ENCODE data around the gene TEAD4. TPM values are rescaled to one million over a fixed set of nuclear protein-coding genes. Genes with fewer than 3 reads are reported as not detected.

The TEAD4 gene
- total and polyA plus RNA-seq, 2 donors (not counting 1 experiment from before 2014, with no cell fraction given), result not detected

- H3K9ac ChIP-seq (ENCODE audit: low read length), result no peak overlapping the region
- TF ChIP-seq EZH2 (IDR thresholded peaks at IDR 0.05; ENCODE audit: borderline replicate concordance, insufficient read depth, low read depth, low read length, poor library complexity, severe bottlenecking) (no peak), CTCF (IDR thresholded peaks at IDR 0.05) (no peak)
- H3K9me3 ChIP-seq (ENCODE audit: control extremely low read depth in 1 of 3, control insufficient read depth in 2 of 3, insufficient read depth in 1 of 3, low read length in 2 of 3), result no peaks in the 10 kb centered on the region
- H3K4me1 Mint-ChIP-seq, result peaks cover 11% of the 10 kb centered on the region
- no peak overlapping the region for H2AFZ ChIP-seq (ENCODE audit: insufficient read depth, low read depth, low read length, poor library complexity, severe bottlenecking)
- intact Hi-C loops (cut with micrococcal nuclease), result no loop called here
- H3K4me1 ChIP-seq (ENCODE audit: control insufficient read depth in 2 of 2, insufficient read depth in 2 of 2, low read length in 2 of 2), result peaks cover 9 to 10% of the 10 kb centered on the region in 2 donors
- ATAC-seq (ENCODE audit: low read depth) (no peak), DNase-seq (no peak)
- no peak overlapping the region for H3K27ac Mint-ChIP-seq
- no peak overlapping the region for H3K27ac ChIP-seq (ENCODE audit: low read length in 2 of 2)
- peaks cover 18% of the 10 kb centered on the region for H3K27me3 Mint-ChIP-seq
- no peaks in the 10 kb centered on the region for H3K79me2 ChIP-seq (ENCODE audit: control insufficient read depth, insufficient read depth, low read length)
- POLR2A ChIA-PET, result no interaction called here
- CTCF ChIA-PET, result no interaction called here
- no peaks in the 10 kb centered on the region for H3K9me3 Mint-ChIP-seq (ENCODE audit: insufficient read depth)
- H3K36me3 ChIP-seq (replicated peaks in 1 of 2; ENCODE audit: control extremely low read depth in 1 of 2, control insufficient read depth in 1 of 2, extremely low read depth in 1 of 2, insufficient read depth in 2 of 2, low read length in 1 of 2), result no peaks in the 10 kb centered on the region
- H3K4me2 ChIP-seq (replicated peaks; ENCODE audit: low read depth, low read length, poor library complexity, severe bottlenecking), result no peak overlapping the region
- no peak overlapping the region for H3K4me3 ChIP-seq (ENCODE audit: control extremely low read depth in 1 of 5, extremely low read depth in 1 of 5, insufficient read depth in 1 of 5, low read depth in 2 of 5, low read length in 4 of 5)
- H3K27me3 ChIP-seq (replicated peaks in 1 of 4; ENCODE audit: control extremely low read depth in 1 of 4, control insufficient read depth in 3 of 4, insufficient read depth in 4 of 4, low read length in 3 of 4), result peaks cover 0 to 2% (median 0%) of the 10 kb centered on the region in 4 experiments
- 84% methylated on average over 7 of the region's 7 CpGs for WGBS (ENCODE audit: insufficient coverage)
- no peak overlapping the region for H3K4me3 Mint-ChIP-seq
- H4K20me1 ChIP-seq (ENCODE audit: control insufficient read depth, insufficient read depth, low read length, poor library complexity, severe bottlenecking), result no peaks in the 10 kb centered on the region
These were observed 95.2 kb downstream of the TEAD4 start for GRCh38 chr12:3054374-3054773.

- no peak overlapping the region for H3K27ac Mint-ChIP-seq
- intact Hi-C loops (cut with micrococcal nuclease), result no loop called here
- POLR2A ChIA-PET, result no interaction called here
These were observed 96.0 kb downstream of the TEAD4 start for GRCh38 chr12:3055026-3055703.

More at GRCh38 chr12:3055026-3055703, 96.0 kb downstream of the TEAD4 start:
- Mint-ChIP-seq H3K4me3 (no peak overlapping the region), H3K27me3 (peaks cover 23% of the 10 kb centered on the region), H3K9me3 (ENCODE audit: insufficient read depth) (no peaks in the 10 kb centered on the region), H3K4me1 (peaks cover 3% of the 10 kb centered on the region)
- H3K4me3 ChIP-seq (ENCODE audit: control extremely low read depth in 1 of 5, extremely low read depth in 1 of 5, insufficient read depth in 1 of 5, low read depth in 2 of 5, low read length in 4 of 5), result no peak overlapping the region
- DNase-seq (no peak), ATAC-seq (ENCODE audit: low read depth) (no peak)
- no peak overlapping the region for H3K4me2 ChIP-seq (replicated peaks; ENCODE audit: low read depth, low read length, poor library complexity, severe bottlenecking)
- H3K27ac ChIP-seq (ENCODE audit: low read length in 2 of 2), result no peak overlapping the region
- peaks cover 1 to 3% of the 10 kb centered on the region in 2 donors for H3K4me1 ChIP-seq (ENCODE audit: control insufficient read depth in 2 of 2, insufficient read depth in 2 of 2, low read length in 2 of 2)
- no peak overlapping the region for H2AFZ ChIP-seq (ENCODE audit: insufficient read depth, low read depth, low read length, poor library complexity, severe bottlenecking)
- H3K36me3 ChIP-seq (replicated peaks in 1 of 2; ENCODE audit: control extremely low read depth in 1 of 2, control insufficient read depth in 1 of 2, extremely low read depth in 1 of 2, insufficient read depth in 2 of 2, low read length in 1 of 2), result no peaks in the 10 kb centered on the region
- CTCF ChIA-PET, result no interaction called here
- H3K27me3 ChIP-seq (replicated peaks in 1 of 4; ENCODE audit: control extremely low read depth in 1 of 4, control insufficient read depth in 3 of 4, insufficient read depth in 4 of 4, low read length in 3 of 4), result peaks cover 0 to 2% (median 0%) of the 10 kb centered on the region in 4 experiments
- no peaks in the 10 kb centered on the region for H3K79me2 ChIP-seq (ENCODE audit: control insufficient read depth, insufficient read depth, low read length)
- no peaks in the 10 kb centered on the region for H4K20me1 ChIP-seq (ENCODE audit: control insufficient read depth, insufficient read depth, low read length, poor library complexity, severe bottlenecking)
- H3K9ac ChIP-seq (ENCODE audit: low read length), result no peak overlapping the region
- WGBS (ENCODE audit: insufficient coverage), result 87% methylated on average over 11 of the region's 12 CpGs
- no peak for TF ChIP-seq CTCF (IDR thresholded peaks at IDR 0.05)
- no peak for TF ChIP-seq EZH2 (IDR thresholded peaks at IDR 0.05; ENCODE audit: borderline replicate concordance, insufficient read depth, low read depth, low read length, poor library complexity, severe bottlenecking)
- no peaks in the 10 kb centered on the region for H3K9me3 ChIP-seq (ENCODE audit: control extremely low read depth in 1 of 3, control insufficient read depth in 2 of 3, insufficient read depth in 1 of 3, low read length in 2 of 3)

Data from B cell (primary cell).